Sigmoid colon (tissue), 4 donors: ENCODE data around the gene FLT1.

Source experiments
- CTCF ChIP-seq, 4 experiments: fragments of 450-650 bp in 3 of 4; fragments of 200-600 bp in 1 of 4; IDR thresholded peaks; one replicate each; pipeline ENCODE4 v1.5.1; 2016 to 2019; ENCODE audit warnings: antibody characterized with exemption in 4 of 4, mild to moderate bottlenecking in 3 of 4, moderate library complexity in 2 of 4
- EP300 ChIP-seq, 4 donors: sonication (generic); formaldehyde crosslinking; IDR thresholded peaks; one replicate each; pipeline ENCODE4 v1.6.1; 2017; ENCODE audit warnings: antibody characterized with exemption in 4 of 4
- POLR2A ChIP-seq, 2 donors: fragments of 450-650 bp; IDR thresholded peaks; one replicate each; pipeline ENCODE4 v1.6.1; 2016; ENCODE audit warnings: antibody characterized with exemption in 2 of 2, mild to moderate bottlenecking in 2 of 2, moderate library complexity in 2 of 2
- POLR2AphosphoS5 ChIP-seq, 4 donors: sonication (generic); formaldehyde crosslinking; IDR thresholded peaks; one replicate each; pipeline ENCODE4 v1.6.1; 2017; ENCODE audit warnings: antibody characterized with exemption in 4 of 4

- TF ChIP-seq CTCF (IDR thresholded peaks at IDR 0.05) (no peak), POLR2A (IDR thresholded peaks at IDR 0.05) (no peak), POLR2AphosphoS5 (IDR thresholded peaks at IDR 0.05) (no peak), EP300 (IDR thresholded peaks at IDR 0.05) (no peak)
Measured at GRCh38 chr13:28340272-28340793, 154.6 kb downstream of the FLT1 start.
